A549 (cell line): ENCODE results near the gene MACROD1. TPM values are rescaled to one million over a fixed set of nuclear protein-coding genes. Genes with fewer than 3 reads are reported as not detected.

Source experiments
- ATAC-seq, 2 experiments: fragments of 200-7000 bp in 1 of 2; fragments of >200 bp in 1 of 2; cut with Nextera tagmentation in 1 of 2; cut with Tn5 transposase in 1 of 2; 3 replicates each; pipeline versions ENCODE4 v1.8.0 to v1.9.1; 2018 to 2020; ENCODE audit warnings: mild to moderate bottlenecking in 1 of 2, moderate library complexity in 1 of 2
- CTCF ChIA-PET: fragments of 300-600 bp; sonication (Branson Sonifier 250); formaldehyde crosslinking; extraction: SDS; loops from one replicate; lab custom pipeline; 2021; ENCODE audit warnings: antibody characterized with exemption, inconsistent platforms; lab: Yijun Ruan, JAX
- POLR2A ChIA-PET: fragments of 350-600 bp; formaldehyde crosslinking; extraction: SDS; loops from one replicate; lab custom pipeline; 2021; ENCODE audit warnings: antibody characterized with exemption, inconsistent platforms; lab: Yijun Ruan, JAX
- DNase-seq, 2 experiments: peaks; one replicate each; pipeline versions ENCODE4 v3.0.0 to v3.0.0-alpha.2; 2011 to 2016; ENCODE audit warnings: low read depth in 1 of 2, low spot score in 1 of 2
- FAIRE-seq: peaks from 2 replicates; lab custom pipeline; 2011; peaks lifted over from hg19 to GRCh38; lab: Jason Lieb, UNC
- H3K27ac ChIP-seq, 2 experiments: fragments of >200 bp; sonication (Bioruptor Twin); formaldehyde crosslinking; 3 replicates each; pipeline ENCODE4 v1.5.1; 2016 to 2017
- H3K4me1 ChIP-seq: fragments of >200 bp; sonication (Bioruptor Twin); formaldehyde crosslinking; 3 replicates; pipeline ENCODE4 v1.6.1; 2016
- H3K4me2 ChIP-seq: fragments of >200 bp; sonication (Bioruptor Twin); formaldehyde crosslinking; 3 replicates; pipeline ENCODE4 v1.6.1; 2016
- H3K4me3 ChIP-seq: fragments of >200 bp; sonication (Bioruptor Twin); formaldehyde crosslinking; 3 replicates; pipeline ENCODE4 v1.5.1; 2016
- H3K9me3 ChIP-seq: fragments of >200 bp; sonication (Bioruptor Twin); formaldehyde crosslinking; 3 replicates; pipeline ENCODE4 v1.6.1; 2016
- BHLHE40 ChIP-seq: IDR thresholded peaks from 2 replicates; pipeline ENCODE4 v1.6.1; 2012; ENCODE audit warnings: low read depth, low read length, inconsistent platforms
- CBX2 ChIP-seq: fragments of 200-600 bp; sonication (generic); IDR thresholded peaks from 2 replicates; pipeline ENCODE4 v1.6.1; 2016; ENCODE audit warnings: low read depth, mild to moderate bottlenecking, borderline replicate concordance
- CBX8 ChIP-seq: fragments of 200-600 bp; sonication (generic); IDR thresholded peaks from 2 replicates; pipeline ENCODE4 v1.6.1; 2016
- ESRRA ChIP-seq: fragments of 150-350 bp; IDR thresholded peaks from 2 replicates; pipeline ENCODE4 v1.6.1; 2014; ENCODE audit warnings: mild to moderate bottlenecking, low read length, borderline replicate concordance
- FOSB ChIP-seq: fragments of 250-450 bp; sonication (Bioruptor Pico); IDR thresholded peaks from 2 replicates; pipeline ENCODE4 v1.5.0; 2020; ENCODE audit warnings: mild to moderate bottlenecking, moderate library complexity
- HDAC2 ChIP-seq: fragments of 200-600 bp; sonication (generic); IDR thresholded peaks from 2 replicates; pipeline ENCODE4 v1.6.1; 2016
- HEYL ChIP-seq: fragments of 250-450 bp; sonication (Bioruptor Pico); IDR thresholded peaks from 2 replicates; pipeline ENCODE4 v1.8.0; 2021; ENCODE audit warnings: mild to moderate bottlenecking, moderate library complexity
- JUNB ChIP-seq: fragments of >200 bp; sonication (Bioruptor Twin); formaldehyde crosslinking; IDR thresholded peaks from 2 replicates; pipeline ENCODE4 v1.6.1; 2016
- KDM1A ChIP-seq: fragments of 200-600 bp; sonication (generic); IDR thresholded peaks from 2 replicates; pipeline ENCODE4 v1.6.1; 2016; ENCODE audit warnings: low read depth, mild to moderate bottlenecking
- KDM5A ChIP-seq: fragments of 200-600 bp; sonication (generic); IDR thresholded peaks from 2 replicates; pipeline ENCODE4 v1.6.1; 2016; ENCODE audit warnings: antibody characterized with exemption, mild to moderate bottlenecking
- MAZ ChIP-seq: fragments of 150-350 bp; IDR thresholded peaks from 2 replicates; pipeline ENCODE4 v1.6.1; 2014; ENCODE audit warnings: antibody characterized with exemption, low read depth, low read length, borderline replicate concordance
- MYC ChIP-seq: IDR thresholded peaks from 2 replicates; pipeline ENCODE4 v1.6.1; 2012; ENCODE audit warnings: mild to moderate bottlenecking, inconsistent platforms, low read length, improper control_type of control experiment, borderline replicate concordance
- NFE2L2 ChIP-seq: fragments of 150-350 bp; conservative IDR thresholded peaks from 2 replicates; pipeline ENCODE4 v1.6.1; 2014; ENCODE audit warnings: low read length
- PHF8 ChIP-seq: fragments of 200-600 bp; sonication (generic); IDR thresholded peaks from 2 replicates; pipeline ENCODE4 v1.6.1; 2016; ENCODE audit warnings: low read depth, mild to moderate bottlenecking, antibody characterized with exemption, moderate library complexity, borderline replicate concordance
- POLR2A ChIP-seq: IDR thresholded peaks from 2 replicates; pipeline ENCODE4 v1.6.1; 2012; ENCODE audit warnings: mild to moderate bottlenecking, low read length
- POLR2AphosphoS2 ChIP-seq: conservative IDR thresholded peaks from 2 replicates; pipeline ENCODE4 v1.6.1; 2012; ENCODE audit warnings: low read length, improper control_type of control experiment, inconsistent platforms
- RAD21 ChIP-seq, 2 experiments: fragments of >200 bp in 1 of 2; sonication (Bioruptor Twin) in 1 of 2; formaldehyde crosslinking in 1 of 2; IDR thresholded peaks in 1 of 2; conservative IDR thresholded peaks in 1 of 2; 2 replicates in 1 of 2; 3 replicates in 1 of 2; pipeline ENCODE4 v1.6.1; 2012 to 2018; ENCODE audit warnings: inconsistent platforms in 1 of 2
- RCOR1 ChIP-seq: fragments of 150-350 bp; IDR thresholded peaks from 2 replicates; pipeline ENCODE4 v1.6.1; 2014; ENCODE audit warnings: antibody characterized with exemption, low read length, low read depth
- RNF2 ChIP-seq: fragments of 200-600 bp; sonication (generic); IDR thresholded peaks from 2 replicates; pipeline ENCODE4 v1.6.1; 2016; ENCODE audit warnings: low read depth, mild to moderate bottlenecking, antibody characterized with exemption, moderate library complexity, borderline replicate concordance
- SMC3 ChIP-seq: fragments of >200 bp; sonication (Bioruptor Twin); formaldehyde crosslinking; IDR thresholded peaks from 3 replicates; pipeline ENCODE4 v1.6.1; 2018; ENCODE audit warnings: inconsistent platforms
- SREBF2 ChIP-seq: fragments of 450-650 bp; IDR thresholded peaks from 2 replicates; pipeline ENCODE4 v1.6.1; 2014; ENCODE audit warnings: mild to moderate bottlenecking, moderate library complexity
- ZC3H11A ChIP-seq: fragments of 450-650 bp; IDR thresholded peaks from 2 replicates; pipeline ENCODE4 v1.6.1; 2014; ENCODE audit warnings: antibody characterized with exemption, mild to moderate bottlenecking
- ZNF302 ChIP-seq: fragments of 250-450 bp; sonication (Bioruptor Pico); IDR thresholded peaks from 2 replicates; pipeline ENCODE4 v1.9.0; 2021; ENCODE audit warnings: inconsistent platforms, mild to moderate bottlenecking, moderate library complexity
- WGBS: methylation state at CpG from one replicate; pipeline ENCODE4 v1.1.6; 2017; ENCODE audit errors: missing lambda C conversion rate; 5-methylcytosine and 5-hydroxymethylcytosine counted together
- polyA plus RNA-seq, 4 experiments: library from polyadenylated mRNA; depleted of rRNA in 3 of 4; stranded (reverse); fragments of >200 nt; fragmentation: RNase III in 1 of 4; extraction: RNeasy Plus Mini Kit Qiagen cat#74134 plus additional on column Dnase treatment in 1 of 4; gene quantifications; 2 replicates in 3 of 4; 3 replicates in 1 of 4; pipeline ENCODE4 v1.2.3, GENCODE V29; 2011 to 2017
- TF ChIP-seq, protein P1 (sequence below): IDR thresholded peaks from 2 replicates; pipeline ENCODE4 v1.6.1; 2012
- TF ChIP-seq, protein P2 (sequence below): IDR thresholded peaks from 2 replicates; pipeline ENCODE4 v1.6.1; 2012
- TF ChIP-seq, protein P3 (sequence below): IDR thresholded peaks from 2 replicates; pipeline ENCODE4 v1.6.1; 2012; ENCODE audit warnings: low read depth, borderline replicate concordance
- TF ChIP-seq, protein P4 (sequence below): fragments of 200-600 bp; sonication (generic); IDR thresholded peaks from 2 replicates; pipeline ENCODE4 v1.6.1; 2016; ENCODE audit warnings: antibody characterized with exemption, mild to moderate bottlenecking, moderate library complexity

The MACROD1 gene
- polyA plus RNA-seq, 2 of the 4 experiments (the other 2 are of a cell fraction): 15.1 to 16.6 TPM

DNA sequence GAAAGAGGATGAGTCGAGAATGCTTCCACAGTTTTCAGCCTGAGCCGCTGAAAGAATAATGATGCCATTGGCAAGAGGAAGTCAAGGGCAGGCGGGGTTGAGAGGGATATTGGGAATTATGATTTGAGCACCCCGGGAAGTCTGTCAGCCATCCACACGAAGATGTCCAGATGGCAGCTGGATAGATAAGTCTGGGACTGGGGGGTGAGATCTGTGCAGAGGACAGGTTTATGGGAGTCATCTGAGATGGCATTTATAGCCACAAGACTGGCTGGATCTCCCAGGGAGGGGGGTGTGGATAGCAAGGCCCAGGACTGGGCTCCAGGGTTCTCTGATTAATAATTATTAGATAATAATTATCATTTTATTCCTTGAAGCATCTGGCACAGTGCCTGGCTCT is 15.0 kb upstream of the MACROD1 start:
- ATAC-seq: no peak
- POLR2A ChIA-PET: interaction anchor here (0.7 to 1.9 kb wide), 5 partner anchors 15 to 64 kb away, joined by 3 to 5 read pairs (median 3); partner anchors contain the start of genes MACROD1, NUDT22 and TRPT1
- peak overlapping the region; percentile 74 to 82 for H3K27ac ChIP-seq
- FAIRE-seq: no peak
- H3K4me1 ChIP-seq: peaks cover 29% of the 10 kb centered on the region
- H3K4me3 ChIP-seq: no peak overlapping the region
- TF ChIP-seq JUNB (no peak), ZC3H11A (no peak), CBX2 (no peak), RAD21 (conservative IDR thresholded peaks at IDR 0.05 in 1 of 2, IDR thresholded peaks at IDR 0.05 in 1 of 2) (no peak), HDAC2 (no peak), HEYL (CRISPR knock-in tag) (no peak), MAZ (no peak), FOSB (CRISPR knock-in tag) (no peak)
- TF ChIP-seq, protein P1, sequence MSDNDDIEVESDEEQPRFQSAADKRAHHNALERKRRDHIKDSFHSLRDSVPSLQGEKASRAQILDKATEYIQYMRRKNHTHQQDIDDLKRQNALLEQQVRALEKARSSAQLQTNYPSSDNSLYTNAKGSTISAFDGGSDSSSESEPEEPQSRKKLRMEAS: no peak
- TF ChIP-seq, all 56 proteins: peak for 0
- Histone ChIP-seq H3K9me3 (no peaks in the 10 kb centered on the region), H3K4me2 (peak overlapping the region; percentile 75)
- CTCF ChIA-PET: interaction anchor here (1.6 to 2.5 kb wide), 4 partner anchors 11 to 123 kb away, joined by 4 to 10 read pairs (median 6); no protein-coding TSS in a partner anchor
- DNase-seq: no peak
- WGBS: 82% methylated on average over 5 of the region's 5 CpGs

DNA sequence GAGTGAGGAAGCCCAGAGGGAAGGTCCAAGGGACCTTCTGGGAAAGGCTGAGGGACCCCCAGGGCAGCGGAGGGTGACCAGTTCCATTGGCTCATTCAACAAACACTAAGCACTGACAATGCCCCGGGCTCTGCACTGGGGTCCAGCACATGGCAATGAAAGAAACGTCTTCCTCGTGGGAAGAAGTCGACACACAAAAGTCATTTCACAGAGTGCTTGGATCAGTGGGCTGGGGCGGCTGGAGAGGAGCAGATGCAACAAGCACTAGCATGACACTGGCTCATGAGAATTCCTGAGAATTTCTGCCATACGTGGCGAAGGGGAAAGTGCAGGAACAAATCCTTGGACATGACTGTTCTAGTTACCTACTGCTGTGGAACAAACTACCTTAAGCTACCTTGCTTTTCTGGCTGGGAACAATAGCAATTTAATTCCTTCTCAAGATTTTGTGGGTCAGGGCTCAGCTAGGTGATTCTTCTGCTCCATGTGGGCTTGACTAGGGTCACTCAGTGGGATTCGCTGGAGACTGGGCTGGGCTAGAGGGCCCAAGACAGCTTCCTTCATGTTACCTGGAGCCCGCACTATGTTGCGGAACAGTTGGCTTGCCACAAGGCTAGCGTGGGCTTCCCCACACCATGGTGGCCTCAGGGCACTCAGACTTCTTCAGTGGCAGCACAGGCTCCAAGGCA is 13.2 kb upstream of the MACROD1 start:
- no peak for FAIRE-seq
- TF ChIP-seq ZC3H11A (no peak), POLR2A (no peak), RNF2 (no peak), KDM5A (no peak), RCOR1 (no peak), KDM1A (no peak), ZNF302 (no peak), ESRRA (no peak)
- TF ChIP-seq, protein P2, sequence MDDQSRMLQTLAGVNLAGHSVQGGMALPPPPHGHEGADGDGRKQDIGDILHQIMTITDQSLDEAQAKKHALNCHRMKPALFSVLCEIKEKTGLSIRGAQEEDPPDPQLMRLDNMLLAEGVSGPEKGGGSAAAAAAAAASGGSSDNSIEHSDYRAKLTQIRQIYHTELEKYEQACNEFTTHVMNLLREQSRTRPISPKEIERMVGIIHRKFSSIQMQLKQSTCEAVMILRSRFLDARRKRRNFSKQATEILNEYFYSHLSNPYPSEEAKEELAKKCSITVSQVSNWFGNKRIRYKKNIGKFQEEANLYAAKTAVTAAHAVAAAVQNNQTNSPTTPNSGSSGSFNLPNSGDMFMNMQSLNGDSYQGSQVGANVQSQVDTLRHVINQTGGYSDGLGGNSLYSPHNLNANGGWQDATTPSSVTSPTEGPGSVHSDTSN: no peak
- TF ChIP-seq, protein P3, sequence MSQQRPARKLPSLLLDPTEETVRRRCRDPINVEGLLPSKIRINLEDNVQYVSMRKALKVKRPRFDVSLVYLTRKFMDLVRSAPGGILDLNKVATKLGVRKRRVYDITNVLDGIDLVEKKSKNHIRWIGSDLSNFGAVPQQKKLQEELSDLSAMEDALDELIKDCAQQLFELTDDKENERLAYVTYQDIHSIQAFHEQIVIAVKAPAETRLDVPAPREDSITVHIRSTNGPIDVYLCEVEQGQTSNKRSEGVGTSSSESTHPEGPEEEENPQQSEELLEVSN: no peak
- Histone ChIP-seq H3K9me3 (no peaks in the 10 kb centered on the region; the same call in 2 of the 3 replicates), H3K4me3 (no peak overlapping the region), H3K4me1 (peaks cover 24% of the 10 kb centered on the region), H3K4me2 (no peak overlapping the region), H3K27ac (no peak overlapping the region)
- WGBS: 91% methylated on average over 10 of the region's 12 CpGs
- DNase-seq: no peak
- ChIA-PET CTCF (interaction anchor here (1.0 to 1.6 kb wide), 4 partner anchors 10 to 30 kb away, joined by 4 to 7 read pairs (median 4); no protein-coding TSS in a partner anchor), POLR2A (interaction anchor here (1.0 kb wide), 1 partner anchor 11 kb away, joined by 3 read pairs; no protein-coding TSS in a partner anchor)
- no peak for ATAC-seq

DNA sequence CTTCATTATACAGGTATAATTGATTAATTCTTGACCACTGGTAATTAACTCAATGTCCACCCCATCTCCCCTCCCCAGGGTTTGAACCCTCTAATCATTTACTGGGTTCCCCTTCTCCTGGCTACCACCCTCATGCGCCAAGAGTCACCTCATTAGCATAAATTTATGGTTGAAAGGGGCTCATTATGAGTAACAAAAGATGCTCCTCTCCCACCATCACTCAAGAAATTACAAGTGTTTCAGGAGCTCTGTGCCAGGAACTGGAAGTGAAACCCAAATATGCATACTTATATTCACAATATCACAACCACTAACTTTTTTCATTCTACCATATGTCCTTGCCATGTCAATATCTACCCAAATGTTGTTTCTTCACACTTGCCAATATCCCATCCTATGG is 12.3 kb upstream of the MACROD1 start:
- ChIA-PET POLR2A (no interaction called here), CTCF (interaction anchor here (1.4 kb wide), 1 partner anchor 29 kb away, joined by 4 read pairs; no protein-coding TSS in a partner anchor)
- Histone ChIP-seq H3K4me1 (peaks cover 18% of the 10 kb centered on the region), H3K27ac (no peak overlapping the region), H3K9me3 (no peaks in the 10 kb centered on the region; the same call in 1 of the 3 replicates), H3K4me2 (no peak overlapping the region), H3K4me3 (no peak overlapping the region)
- no peak for ATAC-seq
- TF ChIP-seq, protein P4, sequence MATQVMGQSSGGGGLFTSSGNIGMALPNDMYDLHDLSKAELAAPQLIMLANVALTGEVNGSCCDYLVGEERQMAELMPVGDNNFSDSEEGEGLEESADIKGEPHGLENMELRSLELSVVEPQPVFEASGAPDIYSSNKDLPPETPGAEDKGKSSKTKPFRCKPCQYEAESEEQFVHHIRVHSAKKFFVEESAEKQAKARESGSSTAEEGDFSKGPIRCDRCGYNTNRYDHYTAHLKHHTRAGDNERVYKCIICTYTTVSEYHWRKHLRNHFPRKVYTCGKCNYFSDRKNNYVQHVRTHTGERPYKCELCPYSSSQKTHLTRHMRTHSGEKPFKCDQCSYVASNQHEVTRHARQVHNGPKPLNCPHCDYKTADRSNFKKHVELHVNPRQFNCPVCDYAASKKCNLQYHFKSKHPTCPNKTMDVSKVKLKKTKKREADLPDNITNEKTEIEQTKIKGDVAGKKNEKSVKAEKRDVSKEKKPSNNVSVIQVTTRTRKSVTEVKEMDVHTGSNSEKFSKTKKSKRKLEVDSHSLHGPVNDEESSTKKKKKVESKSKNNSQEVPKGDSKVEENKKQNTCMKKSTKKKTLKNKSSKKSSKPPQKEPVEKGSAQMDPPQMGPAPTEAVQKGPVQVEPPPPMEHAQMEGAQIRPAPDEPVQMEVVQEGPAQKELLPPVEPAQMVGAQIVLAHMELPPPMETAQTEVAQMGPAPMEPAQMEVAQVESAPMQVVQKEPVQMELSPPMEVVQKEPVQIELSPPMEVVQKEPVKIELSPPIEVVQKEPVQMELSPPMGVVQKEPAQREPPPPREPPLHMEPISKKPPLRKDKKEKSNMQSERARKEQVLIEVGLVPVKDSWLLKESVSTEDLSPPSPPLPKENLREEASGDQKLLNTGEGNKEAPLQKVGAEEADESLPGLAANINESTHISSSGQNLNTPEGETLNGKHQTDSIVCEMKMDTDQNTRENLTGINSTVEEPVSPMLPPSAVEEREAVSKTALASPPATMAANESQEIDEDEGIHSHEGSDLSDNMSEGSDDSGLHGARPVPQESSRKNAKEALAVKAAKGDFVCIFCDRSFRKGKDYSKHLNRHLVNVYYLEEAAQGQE: no peak
- TF ChIP-seq ZC3H11A (no peak), MYC (no peak), CBX8 (no peak), NFE2L2 (no peak), JUNB (no peak), BHLHE40 (no peak), RAD21 (conservative IDR thresholded peaks at IDR 0.05 in 1 of 2, IDR thresholded peaks at IDR 0.05 in 1 of 2) (no peak), PHF8 (no peak), POLR2AphosphoS2 (no peak), SMC3 (no peak), SREBF2 (no peak)
- TF ChIP-seq, protein P1: no peak
- no peak for FAIRE-seq
- 96% methylated on average over 1 of the region's 1 CpG for WGBS
- DNase-seq: no peak
